Activated T-helper 2 cell treated with anti-CD3 and anti-CD28 coated beads, Interferon-gamma antibody, Interleukin-2, Interleukin-4, amounts not matched to agents 10 μg/mL and 5 μg/mL and 100 μg/mL, durations not matched to agents 14 hours and 24 hours and 36 hours (primary cell): ENCODE data around the gene CACNB4. TPM values are rescaled to one million over a fixed set of nuclear protein-coding genes. Genes with fewer than 3 reads are reported as not detected.
"Not testable (repeated sequence)": the region's sequence is repeated elsewhere in the genome, so short reads cannot be mapped to it uniquely, and the experiment has no call there.

Source experiments
- DNase-seq: peaks from one replicate; pipeline ENCODE4 v3.0.0; 2021; ENCODE audit warnings: low spot score
- H3K27ac Mint-ChIP-seq: one replicate; pipeline ENCODE4 v1.8.0; 2021; ENCODE audit warnings: mixed read lengths
- H3K27me3 Mint-ChIP-seq: one replicate; pipeline ENCODE4 v1.8.0; 2021; ENCODE audit warnings: low read depth, mixed read lengths
- H3K36me3 Mint-ChIP-seq: one replicate; pipeline ENCODE4 v1.8.0; 2021; ENCODE audit warnings: low read depth, mixed read lengths
- H3K4me1 Mint-ChIP-seq: one replicate; pipeline ENCODE4 v1.8.0; 2021; ENCODE audit warnings: low read depth, mixed read lengths
- H3K4me3 Mint-ChIP-seq: one replicate; pipeline ENCODE4 v1.8.0; 2021; ENCODE audit warnings: low read depth, mild to moderate bottlenecking, moderate library complexity, mixed read lengths
- H3K9me3 Mint-ChIP-seq: one replicate; pipeline ENCODE4 v1.8.0; 2021; ENCODE audit warnings: mixed read lengths
- intact Hi-C: fragments of 100-400 bp; cut with micrococcal nuclease; formaldehyde crosslinking; loops from one replicate; pipeline ENCODE4 v1.15.1; 2023
- total RNA-seq: library from RNA; stranded (reverse); gene quantifications from 2 replicates; pipeline ENCODE4 v1.2.3, GENCODE V29; 2022

The CACNB4 gene
- total RNA-seq, 1 donor from 2014 or later: 0.23 TPM

DNA sequence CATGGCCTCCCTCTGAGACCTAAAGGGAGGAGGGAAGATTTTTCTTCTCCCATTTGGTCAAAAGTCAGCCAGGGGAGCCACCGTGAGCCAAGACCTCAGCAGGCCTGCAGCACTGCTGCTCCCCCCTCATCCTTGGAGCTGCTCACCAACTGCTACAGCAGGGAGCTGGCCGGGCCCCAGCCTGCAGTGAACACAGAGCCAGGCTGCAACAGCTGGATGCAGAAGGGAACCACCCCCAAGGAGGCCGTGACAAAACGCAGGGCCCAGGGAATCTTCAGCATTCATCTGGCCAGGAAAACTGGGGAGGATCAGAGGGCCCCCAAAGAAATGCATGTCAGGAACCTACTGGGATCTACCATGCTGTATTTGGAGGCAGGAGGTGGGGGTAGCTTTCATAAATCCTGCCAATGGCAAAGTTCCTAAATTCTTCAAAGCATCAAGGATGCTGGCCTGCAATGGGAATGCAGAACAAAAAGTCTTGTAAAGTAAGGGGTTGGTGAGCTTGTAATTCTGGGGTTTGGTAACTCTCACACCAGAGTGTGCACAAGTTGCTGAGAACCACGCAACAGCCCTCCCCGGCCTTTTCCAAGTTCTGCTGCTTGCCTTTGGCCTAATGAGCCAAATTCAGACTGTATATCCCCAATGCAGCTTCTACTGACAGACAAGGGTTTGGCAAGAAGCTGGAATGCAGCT is 61.0 kb downstream of the CACNB4 start:
- H3K4me1 Mint-ChIP-seq: no peaks in the 10 kb centered on the region
- no peak overlapping the region for H3K4me3 Mint-ChIP-seq
- no peaks in the 10 kb centered on the region for H3K9me3 Mint-ChIP-seq
- H3K36me3 Mint-ChIP-seq: no peaks in the 10 kb centered on the region
- no peak overlapping the region for H3K27ac Mint-ChIP-seq
- no peak for DNase-seq
- intact Hi-C loops: loop anchor here (1.0 to 2.0 kb wide), 2 partner anchors 139 to 597 kb away; no protein-coding TSS in a partner anchor
- peaks cover 3% of the 10 kb centered on the region for H3K27me3 Mint-ChIP-seq

DNA sequence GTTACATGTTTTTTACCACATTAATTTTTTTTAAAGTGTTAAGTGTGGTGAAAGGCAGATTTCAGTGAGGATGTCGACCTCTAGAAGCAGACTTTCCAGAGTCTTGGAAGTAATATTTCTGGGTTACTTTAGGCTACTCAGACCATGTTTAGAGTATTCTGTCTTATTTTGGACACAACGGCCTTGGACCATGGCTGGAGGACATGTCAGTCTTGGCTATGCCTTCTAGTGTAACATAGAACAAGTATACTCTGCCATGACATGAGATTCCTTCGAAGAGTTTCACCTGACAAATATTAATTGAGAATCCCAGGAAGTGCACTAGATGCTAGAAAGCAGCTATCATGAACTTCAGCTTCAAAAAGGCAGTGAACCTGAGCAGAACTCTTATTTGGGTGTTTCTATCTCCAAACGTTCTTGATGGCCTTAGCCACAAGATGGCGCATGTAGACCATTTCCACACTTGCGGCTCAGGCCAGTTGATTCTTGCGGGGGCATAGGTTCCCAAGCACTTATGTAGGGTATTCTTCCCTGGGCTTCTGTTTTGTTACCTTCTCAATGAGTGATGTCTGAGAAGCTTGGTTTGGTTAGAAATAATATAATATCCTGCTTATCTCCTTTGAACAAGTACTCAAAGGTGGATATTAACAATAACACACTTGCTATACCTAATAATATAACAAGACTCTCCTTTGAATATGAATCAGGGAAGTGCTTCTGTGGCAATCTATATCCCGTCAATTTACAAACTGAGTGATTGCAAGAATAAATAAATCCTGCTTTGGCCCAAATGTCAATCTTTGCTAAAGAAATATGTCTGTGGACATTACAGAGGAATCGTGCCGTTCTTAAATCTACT is 62.0 kb downstream of the CACNB4 start:
- intact Hi-C loops: loop anchor here (1.0 to 2.0 kb wide), 2 partner anchors 140 to 598 kb away; no protein-coding TSS in a partner anchor
- Mint-ChIP-seq H3K36me3 (no peaks in the 10 kb centered on the region), H3K27ac (no peak overlapping the region), H3K4me1 (no peaks in the 10 kb centered on the region), H3K4me3 (no peak overlapping the region), H3K9me3 (no peaks in the 10 kb centered on the region), H3K27me3 (peaks cover 5% of the 10 kb centered on the region)
- peak; percentile 22 for DNase-seq

DNA sequence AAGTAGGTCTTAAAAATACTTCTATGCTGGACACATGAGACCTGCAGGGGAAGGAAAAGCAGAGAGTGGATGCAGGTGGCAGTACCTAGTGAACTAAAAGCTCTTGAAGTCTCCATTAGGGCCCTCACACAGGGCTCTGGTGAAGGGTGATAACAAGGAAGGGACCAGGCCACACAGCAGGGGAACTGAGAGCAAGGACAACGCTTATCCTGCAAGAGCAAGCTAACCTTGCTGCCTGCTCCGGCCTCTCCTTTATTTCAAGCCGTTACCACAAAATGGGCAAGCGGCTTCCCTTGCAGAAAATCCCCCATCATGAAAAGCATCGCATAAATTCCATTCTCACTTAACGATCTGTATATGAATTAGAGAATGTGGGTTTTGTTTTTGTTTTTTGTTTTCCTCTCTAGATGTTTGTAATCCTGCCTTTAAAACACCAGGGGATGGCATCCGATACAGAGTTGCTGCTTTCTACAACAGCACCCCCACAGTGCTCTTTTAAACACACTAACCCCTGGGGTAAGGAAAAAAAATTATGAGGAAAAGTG is 64.5 kb downstream of the CACNB4 start:
- Mint-ChIP-seq H3K27me3 (peaks cover 8% of the 10 kb centered on the region), H3K27ac (no peak overlapping the region), H3K36me3 (no peaks in the 10 kb centered on the region), H3K4me3 (no peak overlapping the region), H3K9me3 (no peaks in the 10 kb centered on the region), H3K4me1 (no peaks in the 10 kb centered on the region)
- intact Hi-C loops: no loop called here
- DNase-seq: no peak

DNA sequence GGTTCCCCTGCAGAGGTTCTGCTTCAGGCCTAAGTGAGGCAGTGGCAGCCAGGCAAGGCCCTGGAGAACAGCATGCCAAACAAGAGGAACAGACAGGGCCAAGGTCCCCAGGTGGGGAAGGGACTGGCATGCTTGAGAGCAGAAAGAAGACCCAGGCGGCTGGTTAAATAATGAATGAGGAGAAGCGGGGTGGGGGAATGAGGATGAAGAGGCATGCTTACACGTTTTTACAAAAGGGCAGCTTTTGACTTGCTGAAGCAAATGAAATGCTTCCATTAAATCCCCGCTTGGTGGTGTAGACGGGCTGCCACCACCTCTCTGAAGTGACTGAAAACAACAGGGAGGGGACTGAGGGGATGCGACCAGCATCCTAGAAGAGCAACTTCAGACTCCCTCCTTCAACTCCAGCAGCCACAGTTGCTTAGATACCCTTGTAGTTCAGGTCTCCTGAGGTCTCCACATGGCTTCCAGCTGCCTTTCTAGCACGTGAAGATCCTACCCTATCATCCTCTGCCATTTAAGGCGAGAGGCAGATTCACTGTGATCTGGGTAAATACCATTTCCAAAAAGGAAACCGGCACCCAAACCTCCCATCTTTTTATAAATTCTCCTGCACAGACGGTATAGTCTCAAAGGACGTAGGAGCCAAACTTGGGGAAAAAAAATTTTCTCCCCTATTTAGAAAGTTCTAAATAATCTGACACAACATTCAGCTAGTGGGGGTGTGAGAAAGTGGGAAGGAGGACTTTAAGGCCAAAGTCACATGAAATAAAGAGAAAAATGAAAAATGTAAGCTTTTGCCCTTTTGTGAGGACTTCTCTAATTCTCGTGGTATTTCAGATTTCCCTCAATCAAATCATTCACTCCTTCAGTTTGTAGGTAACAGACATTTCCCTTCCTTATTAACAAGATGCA is 65.6 kb downstream of the CACNB4 start:
- Mint-ChIP-seq H3K4me1 (no peaks in the 10 kb centered on the region), H3K36me3 (no peaks in the 10 kb centered on the region), H3K9me3 (no peaks in the 10 kb centered on the region), H3K4me3 (no peak overlapping the region), H3K27me3 (peaks cover 8% of the 10 kb centered on the region), H3K27ac (no peak overlapping the region)
- intact Hi-C loops: no loop called here
- no peak for DNase-seq

DNA sequence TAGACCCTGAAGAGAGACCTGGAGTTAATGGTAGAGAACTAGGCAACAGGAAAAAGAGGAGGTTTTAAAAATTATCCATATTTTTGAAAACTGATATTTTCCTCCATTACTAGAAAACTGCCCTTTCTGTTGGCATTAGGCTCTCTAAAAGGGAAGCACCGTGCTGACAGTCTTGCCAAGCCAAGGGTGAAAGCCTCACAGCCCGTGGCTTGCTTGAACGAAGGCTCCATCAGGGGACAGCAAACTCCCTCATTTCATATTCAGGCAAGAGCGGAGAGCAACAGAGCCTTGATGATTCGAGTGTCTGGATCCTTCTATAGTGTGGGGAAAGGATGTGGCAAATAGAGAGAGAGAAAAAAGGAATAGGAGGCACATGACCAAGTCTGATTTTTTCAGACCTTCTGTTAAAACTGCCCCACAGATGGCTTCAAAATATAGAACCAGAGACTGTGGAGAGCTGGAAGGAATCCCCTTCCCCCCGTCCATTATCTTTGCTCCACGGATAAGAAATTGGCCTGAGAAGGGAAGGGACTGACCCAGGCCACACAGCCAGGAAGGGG is 67.0 kb downstream of the CACNB4 start:
- Mint-ChIP-seq H3K4me1 (no peaks in the 10 kb centered on the region), H3K27me3 (peaks cover 8% of the 10 kb centered on the region), H3K27ac (no peak overlapping the region), H3K36me3 (no peaks in the 10 kb centered on the region), H3K4me3 (no peak overlapping the region), H3K9me3 (no peaks in the 10 kb centered on the region)
- intact Hi-C loops: no loop called here
- DNase-seq: no peak

DNA sequence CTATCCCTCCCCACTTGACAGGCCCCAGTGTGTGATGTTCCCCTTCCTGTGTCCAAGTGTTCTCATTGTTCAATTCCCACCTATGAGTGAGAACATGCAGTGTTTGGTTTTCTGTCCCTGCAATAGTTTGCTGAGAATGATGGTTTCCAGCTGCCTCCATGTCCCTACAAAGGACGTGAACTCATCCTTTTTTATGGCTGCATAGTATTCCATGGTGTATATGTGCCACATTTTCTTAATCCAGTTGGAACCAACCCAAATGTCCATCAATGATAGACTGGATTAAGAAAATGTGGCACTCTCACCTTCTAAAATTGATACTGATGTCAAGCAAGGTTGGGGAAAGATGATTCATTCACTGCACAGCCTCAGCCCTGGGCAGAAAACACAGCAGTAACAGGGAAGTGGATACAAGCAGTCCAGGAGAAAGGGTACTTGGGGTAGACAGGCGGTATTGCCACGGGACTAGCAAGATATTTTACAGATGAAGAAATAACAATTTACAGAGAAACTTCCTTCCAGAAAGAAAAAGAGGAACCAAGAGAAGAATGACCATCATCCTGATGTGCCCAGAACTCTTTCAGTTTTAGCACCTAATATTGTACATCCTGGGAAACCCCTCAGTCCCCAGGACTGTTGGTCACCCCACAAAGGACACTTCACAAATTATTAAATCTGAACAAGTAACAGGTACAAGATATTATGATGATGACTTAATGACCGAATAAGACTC is 68.1 kb downstream of the CACNB4 start:
- H3K4me3 Mint-ChIP-seq, H3K27me3 Mint-ChIP-seq, H3K27ac Mint-ChIP-seq, H3K36me3 Mint-ChIP-seq, intact Hi-C loops, H3K9me3 Mint-ChIP-seq, H3K4me1 Mint-ChIP-seq, DNase-seq: not testable (repeated sequence)

DNA sequence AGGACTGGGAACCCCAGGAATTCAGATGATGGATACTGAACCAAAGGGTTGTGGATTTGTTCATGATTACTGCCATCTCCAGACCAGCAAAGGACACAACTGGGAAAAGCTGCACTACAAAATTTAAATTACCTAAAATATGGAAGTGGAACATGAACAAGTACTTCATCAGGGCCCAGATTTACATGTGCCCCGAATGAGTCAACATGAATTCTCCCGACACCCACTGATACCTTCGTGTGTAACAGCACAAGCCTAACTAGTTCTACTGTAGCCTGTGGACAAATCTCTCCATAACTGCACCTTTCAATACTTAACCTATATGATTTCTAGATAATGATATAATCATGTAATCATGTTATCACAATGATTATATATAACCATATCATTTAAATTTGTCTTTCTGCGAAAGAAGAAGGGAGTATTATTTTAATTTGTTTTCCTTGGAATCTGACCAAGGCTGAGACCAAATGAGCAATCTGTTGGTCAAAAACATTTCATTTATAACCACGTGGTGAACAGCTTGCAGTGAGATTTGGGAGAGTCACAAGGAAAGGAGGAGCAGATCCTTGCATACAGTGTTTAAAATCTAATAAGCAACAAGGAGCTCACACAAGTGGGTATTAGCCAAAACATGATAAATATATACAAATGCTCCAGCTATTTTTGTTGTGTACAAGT is 70.5 kb downstream of the CACNB4 start:
- H3K4me3 Mint-ChIP-seq: no peak overlapping the region
- no peaks in the 10 kb centered on the region for H3K36me3 Mint-ChIP-seq
- intact Hi-C loops: no loop called here
- H3K9me3 Mint-ChIP-seq: no peaks in the 10 kb centered on the region
- DNase-seq: no peak
- H3K27ac Mint-ChIP-seq: no peak overlapping the region
- H3K27me3 Mint-ChIP-seq: peaks cover 12% of the 10 kb centered on the region
- H3K4me1 Mint-ChIP-seq: peaks cover 8% of the 10 kb centered on the region

DNA sequence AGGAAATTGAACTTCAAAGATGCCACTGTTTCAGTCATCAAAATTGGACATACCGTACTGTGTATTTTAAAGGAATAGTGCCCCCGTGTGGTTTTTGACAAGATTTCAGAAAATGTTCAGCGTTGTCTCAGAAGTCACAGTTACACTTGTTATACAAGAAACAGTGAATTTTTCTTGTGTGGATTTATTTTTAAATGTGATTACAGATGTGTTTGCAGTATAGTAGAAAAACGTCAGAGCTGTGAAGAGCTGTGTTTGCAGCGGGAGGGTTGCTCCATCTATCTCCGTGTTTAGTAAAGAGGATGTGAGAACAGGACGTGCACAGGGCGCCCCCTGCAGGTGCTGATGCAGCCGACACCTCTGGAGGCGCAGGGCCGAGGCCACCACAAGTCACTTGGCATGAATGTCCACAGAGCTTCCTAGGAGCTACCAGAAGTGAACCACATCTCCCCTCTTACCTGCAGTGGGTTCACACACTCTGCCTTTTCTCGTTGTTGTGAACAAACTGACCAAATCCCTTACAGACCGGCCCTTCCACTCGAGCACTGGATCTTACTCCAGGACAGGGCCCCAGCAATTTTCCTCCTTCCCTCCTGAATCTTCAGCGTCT is 73.1 kb downstream of the CACNB4 start:
- no peaks in the 10 kb centered on the region for H3K9me3 Mint-ChIP-seq
- H3K4me3 Mint-ChIP-seq: peak overlapping the region; percentile 84
- intact Hi-C loops: loop anchor here (2.0 kb wide), 1 partner anchor 21 kb away; no protein-coding TSS in a partner anchor
- peak; percentile 69 for DNase-seq
- H3K27ac Mint-ChIP-seq: no peak overlapping the region
- H3K4me1 Mint-ChIP-seq: peaks cover 8% of the 10 kb centered on the region
- H3K27me3 Mint-ChIP-seq: peaks cover 11% of the 10 kb centered on the region
- no peaks in the 10 kb centered on the region for H3K36me3 Mint-ChIP-seq

DNA sequence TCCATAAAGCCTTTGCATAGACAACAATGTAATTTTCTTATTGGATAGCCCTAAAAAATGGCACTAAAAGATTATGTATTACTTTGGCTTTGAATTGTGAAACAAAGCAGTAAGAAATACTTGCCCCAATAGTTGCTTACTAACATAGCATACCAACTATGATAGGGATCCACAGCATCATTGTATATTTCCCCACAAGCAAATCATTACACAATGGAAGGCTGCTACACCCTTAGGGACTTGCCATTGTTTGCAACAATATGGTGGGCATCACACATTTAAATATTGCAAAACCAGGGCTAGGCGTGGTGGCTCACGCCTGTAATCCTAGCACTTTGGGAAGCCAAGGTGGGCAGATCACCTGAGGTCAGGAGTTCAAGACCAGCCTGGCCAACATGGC is 74.4 kb downstream of the CACNB4 start:
- Mint-ChIP-seq H3K9me3 (no peaks in the 10 kb centered on the region), H3K27ac (no peak overlapping the region), H3K36me3 (no peaks in the 10 kb centered on the region), H3K4me1 (peaks cover 8% of the 10 kb centered on the region), H3K27me3 (peaks cover 15% of the 10 kb centered on the region), H3K4me3 (no peak overlapping the region)
- no peak for DNase-seq
- intact Hi-C loops: loop anchor here (2.0 kb wide), 1 partner anchor 20 kb away; no protein-coding TSS in a partner anchor

DNA sequence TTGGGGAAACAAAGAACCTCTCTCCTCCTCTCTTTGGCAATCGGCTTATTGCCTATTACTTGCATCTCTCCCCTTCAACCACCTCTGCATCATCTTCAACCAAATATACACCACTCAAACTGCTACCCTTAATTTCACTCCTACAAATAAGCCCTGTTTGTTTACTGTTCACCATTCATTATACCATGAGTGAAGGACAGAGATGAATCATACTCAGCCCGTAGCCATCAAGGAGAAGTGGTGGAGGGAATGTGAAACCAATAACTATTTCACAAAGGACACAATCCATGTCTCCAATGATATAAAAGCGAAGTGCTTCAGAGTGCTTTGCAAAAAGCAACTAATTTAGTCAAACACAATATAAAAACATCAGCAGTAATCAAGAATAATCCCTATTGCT is 76.8 kb downstream of the CACNB4 start:
- H3K9me3 Mint-ChIP-seq: no peaks in the 10 kb centered on the region
- no peak for DNase-seq
- peaks cover 8% of the 10 kb centered on the region for H3K4me1 Mint-ChIP-seq
- intact Hi-C loops: no loop called here
- no peaks in the 10 kb centered on the region for H3K36me3 Mint-ChIP-seq
- peaks cover 17% of the 10 kb centered on the region for H3K27me3 Mint-ChIP-seq
- no peak overlapping the region for H3K4me3 Mint-ChIP-seq
- no peak overlapping the region for H3K27ac Mint-ChIP-seq

DNA sequence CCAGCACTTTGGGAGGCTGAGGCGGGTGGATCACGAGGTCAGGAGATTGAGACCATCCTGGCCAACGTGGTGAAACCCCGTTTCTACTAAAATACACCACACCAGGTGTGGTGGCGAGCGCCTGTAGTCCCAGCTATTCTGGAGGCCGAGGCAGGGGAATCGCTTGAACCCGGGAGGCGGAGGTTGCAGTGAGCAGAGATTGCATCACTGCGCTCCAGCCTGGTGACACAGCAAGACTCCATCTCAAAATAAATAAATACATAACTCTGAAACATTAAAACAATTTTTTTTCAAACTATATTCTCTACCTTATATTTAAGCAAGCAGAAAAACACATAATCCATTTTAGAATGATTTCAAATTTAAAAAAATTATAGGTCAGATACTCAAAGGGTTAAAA is 77.8 kb downstream of the CACNB4 start:
- not testable (repeated sequence) for H3K9me3 Mint-ChIP-seq

More for the DNA sequence above, 77.8 kb downstream of the CACNB4 start:
- intact Hi-C loops, H3K36me3 Mint-ChIP-seq, H3K27ac Mint-ChIP-seq, H3K4me1 Mint-ChIP-seq, H3K4me3 Mint-ChIP-seq, DNase-seq: not testable (repeated sequence)
- H3K27me3 Mint-ChIP-seq: peaks cover 17% of the 10 kb centered on the region
